ENCODE results near the gene RMP24.
"Not testable (repeated sequence)": the region's sequence is repeated elsewhere in the genome, so short reads cannot be mapped to it uniquely, and the experiment has no call there.

The RMP24 gene

DNA sequence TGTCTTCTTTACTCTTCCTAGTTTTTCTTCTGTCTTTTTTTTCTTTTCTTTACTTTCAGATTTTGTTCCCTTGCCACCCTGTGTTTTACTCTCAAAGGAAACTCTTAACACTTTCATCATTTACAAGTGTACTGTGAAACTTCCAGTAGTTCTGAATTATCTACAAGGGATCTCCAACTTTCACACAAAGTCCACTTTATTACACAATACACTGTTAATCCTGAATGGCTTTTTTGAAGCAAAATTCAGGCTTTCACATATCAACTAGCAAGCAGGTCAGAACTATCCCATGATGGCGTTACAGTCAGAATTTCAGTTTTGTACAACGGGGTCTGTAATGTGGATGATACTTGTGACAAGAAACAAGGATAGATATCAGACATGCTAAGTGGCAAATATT lies 34.5 kb downstream of the RMP24 start:
- Histone ChIP-seq H3K4me3 (ENCODE audit: low read length) (no peak overlapping the region), H3K9ac (ENCODE audit: low read depth, low read length) (no peak overlapping the region), H3K9me3 (replicated peaks; ENCODE audit: low read length) (no peaks in the 10 kb centered on the region), H3K36me3 (ENCODE audit: insufficient read depth, low read length) (no peaks in the 10 kb centered on the region), H3K4me1 (ENCODE audit: control insufficient read depth, insufficient read depth, low read length) (no peaks in the 10 kb centered on the region), H3K27me3 (ENCODE audit: control insufficient read depth, insufficient read depth, low read length) (no peaks in the 10 kb centered on the region), H3K4me2 (ENCODE audit: low read length) (no peak overlapping the region)

DNA sequence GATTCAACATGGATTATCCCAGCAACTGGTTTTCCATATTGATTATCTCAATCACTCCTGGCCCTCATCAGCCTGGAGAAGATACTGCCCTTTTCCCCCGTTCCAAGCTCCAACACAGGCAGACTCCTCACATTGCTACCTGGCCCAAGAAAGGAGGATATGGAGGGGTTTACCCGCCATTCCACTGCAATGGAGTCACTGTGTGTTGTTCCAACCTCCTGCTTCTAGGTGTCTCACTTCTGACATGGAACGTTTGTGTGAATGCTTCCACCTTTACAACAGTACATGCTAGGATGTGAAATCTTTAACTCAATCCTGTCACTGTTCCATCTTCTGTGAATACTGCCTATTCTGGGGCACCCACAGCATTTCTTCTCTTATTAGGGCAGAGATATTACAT lies 36.7 kb downstream of the RMP24 start:
- H3K4me1 ChIP-seq (ENCODE audit: control insufficient read depth, insufficient read depth, low read length), result no peaks in the 10 kb centered on the region
- H3K27me3 ChIP-seq (ENCODE audit: control insufficient read depth, insufficient read depth, low read length), result no peaks in the 10 kb centered on the region
- no peak overlapping the region for H3K4me2 ChIP-seq (ENCODE audit: low read length)
- no peaks in the 10 kb centered on the region for H3K9me3 ChIP-seq (replicated peaks; ENCODE audit: low read length)
- H3K36me3 ChIP-seq (ENCODE audit: insufficient read depth, low read length), result no peaks in the 10 kb centered on the region
- no peak overlapping the region for H3K9ac ChIP-seq (ENCODE audit: low read depth, low read length)
- H3K4me3 ChIP-seq (ENCODE audit: low read length), result no peak overlapping the region

DNA sequence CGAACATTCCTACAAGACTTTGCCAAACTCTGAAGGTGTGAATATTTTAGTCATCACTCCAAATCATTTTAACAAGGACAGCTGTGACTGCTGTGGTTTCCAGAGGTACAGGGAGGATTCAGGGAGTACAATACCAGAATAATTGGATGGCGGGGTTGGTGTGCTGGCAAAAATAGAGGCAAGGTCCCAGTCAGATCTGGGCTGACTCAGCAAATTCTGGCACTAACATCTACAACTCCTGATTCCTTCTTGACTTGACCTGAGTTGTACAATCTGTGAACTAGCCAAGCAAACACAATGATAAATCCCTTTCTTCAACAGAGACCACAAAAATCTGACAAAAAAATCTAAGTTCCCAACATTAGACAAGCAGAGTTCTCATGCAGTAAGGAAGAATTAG lies 40.4 kb downstream of the RMP24 start:
- H3K4me2 ChIP-seq (ENCODE audit: low read length), result no peak overlapping the region
- H3K27me3 ChIP-seq (ENCODE audit: control insufficient read depth, insufficient read depth, low read length), result no peaks in the 10 kb centered on the region
- no peaks in the 10 kb centered on the region for H3K9me3 ChIP-seq (replicated peaks; ENCODE audit: low read length)
- H3K4me1 ChIP-seq (ENCODE audit: control insufficient read depth, insufficient read depth, low read length), result no peaks in the 10 kb centered on the region
- no peaks in the 10 kb centered on the region for H3K36me3 ChIP-seq (ENCODE audit: insufficient read depth, low read length)
- H3K4me3 ChIP-seq (ENCODE audit: low read length), result no peak overlapping the region
- no peak overlapping the region for H3K9ac ChIP-seq (ENCODE audit: low read depth, low read length)

DNA sequence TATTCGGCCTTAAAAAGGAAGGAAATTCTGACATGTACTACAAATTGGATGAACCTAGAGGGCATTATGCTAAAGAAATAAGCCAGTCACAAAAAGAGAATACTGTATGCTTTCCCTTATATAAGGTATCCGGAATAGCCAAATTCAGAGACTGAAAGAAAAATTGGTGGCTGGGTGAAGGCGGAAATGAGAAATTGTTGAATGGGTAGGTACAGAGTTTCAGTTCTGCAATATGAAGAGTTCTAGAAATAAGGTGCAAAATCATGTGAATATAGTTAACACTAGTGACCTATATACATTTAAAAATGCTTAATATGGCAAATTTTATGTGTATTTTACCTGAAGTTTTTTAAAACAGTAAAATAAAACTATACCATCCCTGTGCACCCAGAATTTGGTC lies 43.1 kb downstream of the RMP24 start:
- no peak overlapping the region for H3K4me3 ChIP-seq (ENCODE audit: low read length)
- H3K4me2 ChIP-seq (ENCODE audit: low read length), result no peak overlapping the region
- H3K4me1 ChIP-seq (ENCODE audit: control insufficient read depth, insufficient read depth, low read length), result no peaks in the 10 kb centered on the region
- no peaks in the 10 kb centered on the region for H3K36me3 ChIP-seq (ENCODE audit: insufficient read depth, low read length)
- H3K27me3 ChIP-seq (ENCODE audit: control insufficient read depth, insufficient read depth, low read length), result no peaks in the 10 kb centered on the region
- H3K9me3 ChIP-seq (replicated peaks; ENCODE audit: low read length), result no peaks in the 10 kb centered on the region
- no peak overlapping the region for H3K9ac ChIP-seq (ENCODE audit: low read depth, low read length)

DNA sequence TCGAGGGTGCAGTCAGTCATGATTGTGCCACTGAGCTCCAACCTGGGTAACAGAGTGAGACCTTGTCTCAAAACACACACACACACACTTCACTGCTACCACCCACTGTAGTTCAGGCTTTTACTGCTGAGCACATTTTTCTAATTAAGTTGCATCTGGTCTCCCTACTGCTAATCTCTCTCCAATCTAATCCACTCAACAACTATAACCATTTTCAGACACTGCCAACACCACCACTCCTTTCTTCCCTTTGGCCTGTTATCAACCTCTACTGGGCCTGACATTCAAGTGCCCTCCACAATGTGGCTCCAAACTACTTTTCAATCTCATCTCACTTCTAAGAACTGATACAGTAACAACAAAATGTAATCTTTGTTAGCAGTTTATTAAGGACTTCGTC lies 44.8 kb downstream of the RMP24 start:
- no peak overlapping the region for H3K4me2 ChIP-seq (ENCODE audit: low read length)
- H3K4me3 ChIP-seq (ENCODE audit: low read length), result no peak overlapping the region
- H3K9me3 ChIP-seq (replicated peaks; ENCODE audit: low read length), result no peaks in the 10 kb centered on the region
- no peak overlapping the region for H3K9ac ChIP-seq (ENCODE audit: low read depth, low read length)
- no peaks in the 10 kb centered on the region for H3K4me1 ChIP-seq (ENCODE audit: control insufficient read depth, insufficient read depth, low read length)
- no peaks in the 10 kb centered on the region for H3K27me3 ChIP-seq (ENCODE audit: control insufficient read depth, insufficient read depth, low read length)
- H3K36me3 ChIP-seq (ENCODE audit: insufficient read depth, low read length), result no peaks in the 10 kb centered on the region

DNA sequence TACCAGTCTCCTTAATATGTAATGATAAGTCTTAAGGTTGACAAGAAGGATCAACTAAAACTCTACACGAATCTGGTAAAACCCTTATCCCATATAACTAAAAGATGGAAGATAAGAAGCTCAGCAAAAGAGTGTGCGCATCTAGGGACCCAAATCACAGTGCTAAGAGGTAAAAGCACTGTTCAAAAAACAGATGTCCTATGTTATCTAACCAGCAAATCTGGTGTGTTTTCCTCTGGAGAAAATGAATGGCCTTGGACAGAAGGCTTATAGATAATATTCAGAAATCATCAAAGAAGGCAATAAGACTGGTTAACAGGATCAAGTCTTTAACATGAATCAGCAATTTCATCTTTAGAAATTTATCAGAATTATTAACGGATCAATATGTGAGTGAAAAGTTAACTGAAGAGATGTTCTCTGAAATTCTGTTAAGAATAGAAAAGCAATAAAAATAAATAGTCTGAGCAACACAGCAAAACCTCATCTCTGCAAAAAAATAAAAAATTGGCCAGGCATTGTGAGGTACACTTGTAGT lies 47.8 kb downstream of the RMP24 start:
- no peak overlapping the region for H3K9ac ChIP-seq (ENCODE audit: low read depth, low read length)
- peaks cover 4% of the 10 kb centered on the region for H3K36me3 ChIP-seq (ENCODE audit: insufficient read depth, low read length)
- H3K4me1 ChIP-seq (ENCODE audit: control insufficient read depth, insufficient read depth, low read length), result no peaks in the 10 kb centered on the region
- no peak overlapping the region for H3K4me2 ChIP-seq (ENCODE audit: low read length)
- no peaks in the 10 kb centered on the region for H3K27me3 ChIP-seq (ENCODE audit: control insufficient read depth, insufficient read depth, low read length)
- H3K4me3 ChIP-seq (ENCODE audit: low read length), result no peak overlapping the region
- no peaks in the 10 kb centered on the region for H3K9me3 ChIP-seq (replicated peaks; ENCODE audit: low read length)

DNA sequence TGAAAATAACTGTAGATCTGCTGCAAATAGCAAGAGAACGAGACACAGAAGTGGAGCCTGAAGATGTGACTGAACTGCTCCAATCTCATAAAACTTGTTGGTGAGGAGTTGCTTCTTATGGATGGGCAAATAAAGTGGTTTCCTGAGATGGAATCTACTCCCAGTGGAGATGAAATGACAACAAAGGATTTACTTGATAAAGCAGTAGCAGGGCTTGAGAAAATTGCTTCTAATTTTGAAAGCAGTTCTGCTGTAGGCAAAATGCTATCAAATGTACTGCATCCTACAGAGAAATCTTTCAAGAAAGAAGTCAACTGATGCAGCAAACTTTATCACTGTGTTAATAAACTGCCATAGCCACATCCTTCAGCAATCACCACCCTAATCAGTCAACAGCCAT lies 50.9 kb downstream of the RMP24 start:
- Histone ChIP-seq H3K4me3 (ENCODE audit: low read length) (no peak overlapping the region), H3K9me3 (replicated peaks; ENCODE audit: low read length) (no peaks in the 10 kb centered on the region), H3K27me3 (ENCODE audit: control insufficient read depth, insufficient read depth, low read length) (no peaks in the 10 kb centered on the region), H3K4me2 (ENCODE audit: low read length) (no peak overlapping the region), H3K36me3 (ENCODE audit: insufficient read depth, low read length) (peaks cover 9% of the 10 kb centered on the region), H3K9ac (ENCODE audit: low read depth, low read length) (no peak overlapping the region), H3K4me1 (ENCODE audit: control insufficient read depth, insufficient read depth, low read length) (peaks cover 7% of the 10 kb centered on the region)

DNA sequence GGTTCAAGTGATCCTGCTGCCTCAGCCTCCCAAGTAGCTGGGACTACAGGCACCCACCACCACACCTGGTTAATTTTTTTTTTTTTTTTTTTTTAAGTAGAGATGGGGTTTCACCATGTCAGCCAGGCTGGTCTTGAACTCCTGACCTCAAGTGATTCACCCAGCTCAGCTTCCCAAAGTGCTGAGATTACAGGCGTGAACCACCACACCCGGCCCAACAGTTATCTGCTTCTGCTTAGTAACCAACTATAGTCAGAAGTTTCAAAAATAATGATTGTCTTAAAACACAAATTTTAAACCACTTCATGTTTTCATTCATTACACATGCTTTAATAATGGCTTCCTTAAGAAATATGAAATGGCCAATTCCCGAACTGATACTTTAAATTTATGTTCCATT lies 51.8 kb downstream of the RMP24 start:
- H3K4me2 ChIP-seq (ENCODE audit: low read length); H3K4me1 ChIP-seq (ENCODE audit: control insufficient read depth, insufficient read depth, low read length): not testable (repeated sequence)

DNA sequence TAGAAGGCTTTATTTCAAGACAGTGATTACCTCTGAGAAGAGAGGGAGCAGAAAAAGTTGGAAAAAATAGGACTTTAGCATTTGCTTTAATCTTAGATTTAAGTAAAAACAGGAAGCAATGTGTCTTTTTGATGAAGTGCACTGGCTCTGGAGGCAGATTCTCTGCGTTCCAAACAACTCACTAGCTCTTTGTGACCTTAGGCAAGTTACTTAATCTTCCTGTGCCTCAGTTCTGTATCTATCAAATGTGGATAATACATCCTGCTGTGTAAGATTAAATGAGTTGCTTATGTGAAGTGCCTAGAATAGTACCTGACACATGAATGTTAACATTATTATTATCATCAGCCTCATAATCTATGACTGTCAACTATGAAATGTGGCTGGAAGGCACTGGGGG lies 52.5 kb downstream of the RMP24 start:
- H3K4me3 ChIP-seq (ENCODE audit: low read length), result no peak overlapping the region
- no peak overlapping the region for H3K4me2 ChIP-seq (ENCODE audit: low read length)
- no peaks in the 10 kb centered on the region for H3K27me3 ChIP-seq (ENCODE audit: control insufficient read depth, insufficient read depth, low read length)
- peaks cover 7% of the 10 kb centered on the region for H3K4me1 ChIP-seq (ENCODE audit: control insufficient read depth, insufficient read depth, low read length)
- H3K36me3 ChIP-seq (ENCODE audit: insufficient read depth, low read length), result peaks cover 17% of the 10 kb centered on the region
- no peak overlapping the region for H3K9ac ChIP-seq (ENCODE audit: low read depth, low read length)
- no peaks in the 10 kb centered on the region for H3K9me3 ChIP-seq (replicated peaks; ENCODE audit: low read length)

More for the DNA sequence above, 51.8 kb downstream of the RMP24 start:
- H3K27me3 ChIP-seq (ENCODE audit: control insufficient read depth, insufficient read depth, low read length); H3K9ac ChIP-seq (ENCODE audit: low read depth, low read length); H3K4me3 ChIP-seq (ENCODE audit: low read length); H3K9me3 ChIP-seq (replicated peaks; ENCODE audit: low read length): not testable (repeated sequence)
- H3K36me3 ChIP-seq (ENCODE audit: insufficient read depth, low read length), result peaks cover 17% of the 10 kb centered on the region

DNA sequence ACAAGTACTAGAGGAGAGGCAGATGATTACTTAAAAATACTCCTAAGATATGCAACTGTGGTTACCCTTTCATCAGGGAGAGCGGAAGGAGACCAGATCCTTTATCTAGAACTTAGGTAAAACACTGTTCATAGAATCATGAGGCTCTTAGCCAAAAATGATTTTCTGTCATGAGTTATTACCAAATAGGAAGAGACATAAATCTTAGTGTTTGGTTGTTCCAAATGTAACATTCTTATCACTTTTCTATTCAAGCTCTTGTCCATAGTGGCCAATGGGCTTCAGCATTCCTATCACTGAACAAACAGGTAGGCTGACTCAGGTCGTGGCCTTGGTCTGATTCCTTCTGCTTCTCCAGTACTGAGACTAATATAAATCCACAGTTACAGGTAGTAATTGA lies 56.4 kb downstream of the RMP24 start:
- Histone ChIP-seq H3K4me2 (ENCODE audit: low read length) (no peak overlapping the region), H3K9me3 (replicated peaks; ENCODE audit: low read length) (no peaks in the 10 kb centered on the region), H3K9ac (ENCODE audit: low read depth, low read length) (no peak overlapping the region), H3K4me1 (ENCODE audit: control insufficient read depth, insufficient read depth, low read length) (peaks cover 7% of the 10 kb centered on the region), H3K27me3 (ENCODE audit: control insufficient read depth, insufficient read depth, low read length) (no peaks in the 10 kb centered on the region), H3K4me3 (ENCODE audit: low read length) (no peak overlapping the region), H3K36me3 (ENCODE audit: insufficient read depth, low read length) (peaks cover 21% of the 10 kb centered on the region)

Measured in skeletal muscle satellite cell (primary cell).